Aortic smooth muscle cell (primary cell): Measurements from ENCODE around the gene NR2E3. TPM values are rescaled to one million over a fixed set of nuclear protein-coding genes. Genes with fewer than 3 reads are reported as not detected.

Experiments
- total RNA-seq: library from RNA; depleted of rRNA; stranded (reverse); fragments of >200 nt; gene quantifications from 2 replicates; pipeline ENCODE4 v1.2.3, GENCODE V29; 2014

The NR2E3 gene
- 0.06 and 0.13 TPM in 2 replicates for total RNA-seq

DNA sequence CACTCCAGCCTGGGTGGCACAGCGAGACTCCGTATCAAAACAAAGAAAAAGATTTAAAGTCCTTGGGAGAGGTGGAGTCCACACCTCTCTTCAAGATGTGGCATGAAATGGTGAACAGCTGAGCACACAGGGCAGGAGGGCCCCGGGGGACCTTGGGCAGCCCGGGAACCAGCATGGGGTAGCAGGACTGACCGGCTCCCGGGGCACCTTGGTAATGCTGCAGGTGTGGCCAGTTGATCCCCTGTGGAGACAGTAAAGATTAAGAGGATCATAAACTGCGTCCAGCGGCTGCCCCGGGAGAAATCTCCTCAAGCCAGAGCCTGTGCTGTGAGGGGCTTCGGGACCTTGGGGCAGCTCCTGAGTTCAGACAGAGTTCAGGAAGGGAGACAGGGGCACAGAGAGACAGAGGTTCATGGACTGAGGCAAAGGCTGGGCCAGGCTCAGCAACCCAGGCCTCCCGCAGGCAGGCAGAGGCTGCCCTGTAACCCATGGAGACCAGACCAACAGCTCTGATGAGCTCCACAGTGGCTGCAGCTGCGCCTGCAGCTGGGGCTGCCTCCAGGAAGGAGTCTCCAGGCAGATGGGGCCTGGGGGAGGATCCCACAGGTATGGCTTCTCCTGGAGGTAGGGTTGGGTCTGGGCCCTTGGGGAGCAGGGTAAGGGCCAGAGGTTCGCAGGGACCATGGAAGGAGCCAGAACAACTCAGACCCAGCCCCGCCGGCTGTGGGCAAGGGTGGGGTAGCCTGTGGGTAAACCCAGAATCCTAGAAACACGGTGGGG lies at the start of gene NR2E3:
Gene NR2E3 (plus strand): TSS at position 299 of the 780 bp plus-strand sequence. CDS start 190 bp downstream, at position 489.

